ENCODE data around the gene OPRL1. TPM values are rescaled to one million over a fixed set of nuclear protein-coding genes. Genes with fewer than 3 reads are reported as not detected.

The OPRL1 gene
- polyA plus RNA-seq, 3 donors, result 7.0 to 9.0 (median 8.8) TPM

GRCh38 chr20:64067005-64067632 is 12.8 kb upstream of the OPRL1 start:
- Histone ChIP-seq H3K27me3 (ENCODE audit: control insufficient read depth in 2 of 2, insufficient read depth in 2 of 2, low read length in 2 of 2) (no peaks in the 10 kb centered on the region), H2AFZ (ENCODE audit: insufficient read depth, low read depth, low read length, poor library complexity, severe bottlenecking) (no peak overlapping the region), H3K79me2 (ENCODE audit: insufficient read depth, low read length) (peaks cover 4% of the 10 kb centered on the region), H3K4me1 (ENCODE audit: control insufficient read depth in 1 of 2, insufficient read depth in 2 of 2, low read length in 2 of 2) (peaks cover 32 to 51% of the 10 kb centered on the region in 2 donors), H3K27ac (ENCODE audit: low read depth in 1 of 2, low read length in 2 of 2) (no peak overlapping the region), H3K4me3 (replicated peaks in 1 of 3; ENCODE audit: low read depth in 2 of 3, low read length in 3 of 3) (no peak overlapping the region), H3K4me2 (replicated peaks; ENCODE audit: extremely low read depth, low read length, poor library complexity, severe bottlenecking) (no peak overlapping the region), H3K9ac (ENCODE audit: insufficient read depth, low read length, poor library complexity, severe bottlenecking) (no peak overlapping the region), H3K36me3 (replicated peaks in 1 of 2; ENCODE audit: control insufficient read depth in 1 of 2, insufficient read depth in 2 of 2, low read length in 2 of 2) (peaks cover 1 to 4% of the 10 kb centered on the region in 2 donors), H4K20me1 (ENCODE audit: insufficient read depth, low read length) (peaks cover 43% of the 10 kb centered on the region), H3K9me3 (replicated peaks in 1 of 2; ENCODE audit: control insufficient read depth in 1 of 2, insufficient read depth in 1 of 2, low read length in 2 of 2) (no peaks in the 10 kb centered on the region)
- no peak for TF ChIP-seq CTCF (IDR thresholded peaks at IDR 0.05)
- Mint-ChIP-seq H3K4me3 (no peak overlapping the region), H3K27ac (no peak overlapping the region), H3K4me1 (peaks cover 49% of the 10 kb centered on the region), H3K27me3 (ENCODE audit: low read depth in 3 of 3) (peaks cover 0 to 27% (median 12%) of the 10 kb centered on the region in 3 donors), H3K9me3 (peaks cover 0 to 2% (median 0%) of the 10 kb centered on the region in 7 donors), H3K36me3 (peaks cover 1 to 4% of the 10 kb centered on the region in 2 donors)
- DNase-seq, result no peak
- intact Hi-C loops (cut with micrococcal nuclease), result loop anchor here in 1 of 2 donors (10.0 kb wide), 1 partner anchor 542 kb away; the partner anchor contains the start of gene PPDPF
- 81% methylated on average over 6 of the region's 6 CpGs for WGBS (ENCODE audit: insufficient coverage)

GRCh38 chr20:64067733-64068307 is 12.1 kb upstream of the OPRL1 start:
- H3K36me3 Mint-ChIP-seq, result peaks cover 6 to 11% of the 10 kb centered on the region in 2 donors
- Histone ChIP-seq H3K9ac (ENCODE audit: insufficient read depth, low read length, poor library complexity, severe bottlenecking) (no peak overlapping the region), H3K9me3 (replicated peaks in 1 of 2; ENCODE audit: control insufficient read depth in 1 of 2, insufficient read depth in 1 of 2, low read length in 2 of 2) (no peaks in the 10 kb centered on the region), H2AFZ (ENCODE audit: insufficient read depth, low read depth, low read length, poor library complexity, severe bottlenecking) (no peak overlapping the region), H3K4me3 (replicated peaks in 1 of 3; ENCODE audit: low read depth in 2 of 3, low read length in 3 of 3) (no peak overlapping the region), H3K4me1 (ENCODE audit: control insufficient read depth in 1 of 2, insufficient read depth in 2 of 2, low read length in 2 of 2) (peaks cover 25 to 44% of the 10 kb centered on the region in 2 donors), H4K20me1 (ENCODE audit: insufficient read depth, low read length) (peaks cover 50% of the 10 kb centered on the region), H3K4me2 (replicated peaks; ENCODE audit: extremely low read depth, low read length, poor library complexity, severe bottlenecking) (no peak overlapping the region), H3K27me3 (ENCODE audit: control insufficient read depth in 2 of 2, insufficient read depth in 2 of 2, low read length in 2 of 2) (no peaks in the 10 kb centered on the region), H3K79me2 (ENCODE audit: insufficient read depth, low read length) (peaks cover 4% of the 10 kb centered on the region), H3K36me3 (replicated peaks in 1 of 2; ENCODE audit: control insufficient read depth in 1 of 2, insufficient read depth in 2 of 2, low read length in 2 of 2) (peaks cover 8 to 11% of the 10 kb centered on the region in 2 donors), H3K27ac (ENCODE audit: low read depth in 1 of 2, low read length in 2 of 2) (no peak overlapping the region)
- H3K27ac Mint-ChIP-seq, result peak overlapping the region in 1 of 7 donors; percentile 57
- TF ChIP-seq CTCF (IDR thresholded peaks at IDR 0.05), result no peak
- peaks cover 48% of the 10 kb centered on the region for H3K4me1 Mint-ChIP-seq
- H3K4me3 Mint-ChIP-seq, result no peak overlapping the region
- peaks cover 0 to 27% (median 12%) of the 10 kb centered on the region in 3 donors for H3K27me3 Mint-ChIP-seq (ENCODE audit: low read depth in 3 of 3)
- intact Hi-C loops (cut with micrococcal nuclease), result loop anchor here in 1 of 2 donors (10.0 kb wide), 1 partner anchor 543 kb away; the partner anchor contains the start of gene PPDPF
- peaks cover 0 to 2% (median 0%) of the 10 kb centered on the region in 7 donors for H3K9me3 Mint-ChIP-seq
- no peak for DNase-seq
- 76% methylated on average over 8 of the region's 12 CpGs for WGBS (ENCODE audit: insufficient coverage)

Data from CD14-positive monocyte (primary cell).